ENCODE measurements around the gene RAB9A. TPM values are rescaled to one million over a fixed set of nuclear protein-coding genes. Genes with fewer than 3 reads are reported as not detected.
A peak's percentile ranks its signal among the peaks of the same experiment; 100 is the strongest.

Gene RAB9A
- total RNA-seq, 1 donor from 2014 or later, result 26.4 TPM

DNA sequence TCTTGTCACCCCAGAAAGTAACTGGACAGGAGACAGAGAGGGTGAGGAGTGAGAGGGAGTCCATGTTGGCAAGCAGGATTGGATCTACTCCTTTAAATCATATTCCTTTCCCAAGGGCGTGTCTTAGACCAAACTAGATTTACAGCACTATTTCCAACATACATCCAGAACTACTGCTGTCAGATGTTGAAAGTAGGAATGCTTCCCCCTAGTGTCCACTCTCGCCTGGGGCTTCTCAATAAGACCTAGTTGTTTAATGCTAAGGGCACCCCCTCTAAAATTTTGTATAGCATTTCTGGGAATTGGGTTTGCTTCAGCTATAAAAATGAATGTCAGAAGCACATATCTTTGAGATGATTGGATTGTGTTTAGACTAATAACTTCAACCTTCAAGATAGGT is 58.9 kb downstream of the RAB9A start:
- Mint-ChIP-seq H3K9me3 (no peaks in the 10 kb centered on the region), H3K27ac (no peak overlapping the region), H3K4me1 (ENCODE audit: unreplicated experiment) (no peaks in the 10 kb centered on the region), H3K27me3 (no peaks in the 10 kb centered on the region), H3K4me3 (no peak overlapping the region), H3K36me3 (peaks cover 6% of the 10 kb centered on the region)
- DNase-seq (ENCODE audit: extremely low spot score, unreplicated experiment), result no peak
- TF ChIP-seq, protein P1, sequence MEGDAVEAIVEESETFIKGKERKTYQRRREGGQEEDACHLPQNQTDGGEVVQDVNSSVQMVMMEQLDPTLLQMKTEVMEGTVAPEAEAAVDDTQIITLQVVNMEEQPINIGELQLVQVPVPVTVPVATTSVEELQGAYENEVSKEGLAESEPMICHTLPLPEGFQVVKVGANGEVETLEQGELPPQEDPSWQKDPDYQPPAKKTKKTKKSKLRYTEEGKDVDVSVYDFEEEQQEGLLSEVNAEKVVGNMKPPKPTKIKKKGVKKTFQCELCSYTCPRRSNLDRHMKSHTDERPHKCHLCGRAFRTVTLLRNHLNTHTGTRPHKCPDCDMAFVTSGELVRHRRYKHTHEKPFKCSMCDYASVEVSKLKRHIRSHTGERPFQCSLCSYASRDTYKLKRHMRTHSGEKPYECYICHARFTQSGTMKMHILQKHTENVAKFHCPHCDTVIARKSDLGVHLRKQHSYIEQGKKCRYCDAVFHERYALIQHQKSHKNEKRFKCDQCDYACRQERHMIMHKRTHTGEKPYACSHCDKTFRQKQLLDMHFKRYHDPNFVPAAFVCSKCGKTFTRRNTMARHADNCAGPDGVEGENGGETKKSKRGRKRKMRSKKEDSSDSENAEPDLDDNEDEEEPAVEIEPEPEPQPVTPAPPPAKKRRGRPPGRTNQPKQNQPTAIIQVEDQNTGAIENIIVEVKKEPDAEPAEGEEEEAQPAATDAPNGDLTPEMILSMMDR (conservative IDR thresholded peaks at IDR 0.05), result peak; percentile 62

DNA sequence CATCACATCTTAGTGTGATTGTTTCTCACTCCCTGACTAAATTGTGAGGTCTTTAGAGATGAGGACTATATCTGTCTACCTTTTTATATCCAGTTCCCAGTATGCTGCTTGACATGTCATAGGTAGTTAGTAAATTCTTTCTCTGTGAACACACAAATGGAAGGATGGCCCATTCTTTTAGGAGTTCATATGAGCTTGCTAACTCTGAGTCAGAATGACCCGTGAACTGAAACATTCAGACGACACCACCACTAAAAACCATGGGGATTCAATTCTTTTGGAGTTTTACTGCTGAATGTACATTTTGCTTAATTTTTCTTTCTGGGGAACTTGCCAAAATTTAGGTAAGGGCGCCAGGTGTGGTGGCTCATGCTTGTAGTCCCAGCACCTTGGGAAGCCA is 59.6 kb downstream of the RAB9A start:
- Mint-ChIP-seq H3K27me3 (no peaks in the 10 kb centered on the region), H3K36me3 (peaks cover 6% of the 10 kb centered on the region), H3K4me1 (ENCODE audit: unreplicated experiment) (no peaks in the 10 kb centered on the region), H3K4me3 (no peak overlapping the region), H3K9me3 (no peaks in the 10 kb centered on the region), H3K27ac (no peak overlapping the region)
- no peak for DNase-seq (ENCODE audit: extremely low spot score, unreplicated experiment)
- TF ChIP-seq, protein P1 (conservative IDR thresholded peaks at IDR 0.05), result no peak

DNA sequence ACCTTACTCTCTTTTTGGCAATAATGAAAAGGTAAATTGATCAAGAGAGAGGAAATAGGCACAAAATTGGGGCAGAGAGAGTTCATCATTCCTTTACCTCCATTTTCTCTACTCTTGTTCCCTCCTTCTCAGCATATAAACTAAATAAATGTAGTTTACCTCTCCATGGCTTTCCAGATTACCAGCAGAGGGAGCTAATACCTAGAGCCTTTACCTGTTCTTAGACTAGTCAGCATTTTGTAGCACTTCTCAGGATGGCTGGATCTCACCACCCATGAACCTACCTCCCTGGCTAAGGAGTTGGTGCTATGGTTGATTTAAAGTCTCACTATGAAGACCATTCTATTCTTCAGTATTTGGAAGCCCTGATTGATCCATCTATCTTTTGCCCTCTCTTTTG is 61.3 kb downstream of the RAB9A start:
- Mint-ChIP-seq H3K27me3 (no peaks in the 10 kb centered on the region), H3K4me3 (no peak overlapping the region), H3K36me3 (peaks cover 6% of the 10 kb centered on the region), H3K9me3 (no peaks in the 10 kb centered on the region), H3K4me1 (ENCODE audit: unreplicated experiment) (no peaks in the 10 kb centered on the region), H3K27ac (no peak overlapping the region)
- no peak for DNase-seq (ENCODE audit: extremely low spot score, unreplicated experiment)
- TF ChIP-seq, protein P1 (conservative IDR thresholded peaks at IDR 0.05), result peak; percentile 69

DNA sequence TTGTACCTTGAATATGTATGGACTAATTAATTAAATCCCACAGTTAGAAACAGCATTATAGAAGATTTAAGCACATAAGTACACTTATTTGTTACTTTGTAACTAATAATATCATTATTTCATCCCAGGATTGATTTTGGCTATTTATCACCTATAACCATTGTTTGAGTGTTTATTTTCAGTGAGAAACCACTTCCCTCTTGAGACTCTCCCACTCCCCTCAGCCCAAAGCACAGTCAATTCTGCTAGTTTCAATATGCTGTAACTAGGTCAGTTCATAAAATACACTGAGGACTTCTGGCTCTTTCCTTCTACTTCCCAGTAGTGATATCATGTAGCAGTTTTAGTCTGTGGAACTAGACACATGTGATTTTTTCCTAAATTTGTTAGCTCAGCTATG is 61.9 kb downstream of the RAB9A start:
- Mint-ChIP-seq H3K4me3 (no peak overlapping the region), H3K36me3 (peaks cover 6% of the 10 kb centered on the region), H3K4me1 (ENCODE audit: unreplicated experiment) (no peaks in the 10 kb centered on the region), H3K27me3 (no peaks in the 10 kb centered on the region), H3K9me3 (no peaks in the 10 kb centered on the region), H3K27ac (no peak overlapping the region)
- DNase-seq (ENCODE audit: extremely low spot score, unreplicated experiment), result no peak
- TF ChIP-seq, protein P1 (conservative IDR thresholded peaks at IDR 0.05), result no peak

DNA sequence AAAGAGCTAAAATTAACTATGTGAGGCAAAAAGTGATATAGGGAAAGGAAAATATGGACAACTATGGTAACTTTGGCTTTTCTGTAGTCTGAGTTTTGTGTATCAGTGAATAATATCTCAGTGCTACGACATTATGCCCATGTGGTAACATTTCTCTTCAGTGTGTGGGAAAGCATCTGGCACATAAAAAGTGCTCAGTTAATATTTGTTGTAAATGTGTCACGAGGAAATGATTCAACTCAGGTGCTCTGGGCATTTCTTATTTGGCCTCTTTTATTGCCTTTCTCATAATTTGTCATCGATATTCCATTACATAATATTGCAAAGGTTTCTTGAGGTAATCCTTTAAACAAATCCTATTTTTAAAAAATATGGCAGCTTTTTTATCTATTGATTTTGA is 63.2 kb downstream of the RAB9A start:
- Mint-ChIP-seq H3K36me3 (peaks cover 6% of the 10 kb centered on the region), H3K9me3 (no peaks in the 10 kb centered on the region), H3K27me3 (no peaks in the 10 kb centered on the region), H3K4me3 (no peak overlapping the region), H3K4me1 (ENCODE audit: unreplicated experiment) (no peaks in the 10 kb centered on the region), H3K27ac (no peak overlapping the region)
- TF ChIP-seq, protein P1 (conservative IDR thresholded peaks at IDR 0.05), result no peak
- DNase-seq (ENCODE audit: extremely low spot score, unreplicated experiment), result no peak

DNA sequence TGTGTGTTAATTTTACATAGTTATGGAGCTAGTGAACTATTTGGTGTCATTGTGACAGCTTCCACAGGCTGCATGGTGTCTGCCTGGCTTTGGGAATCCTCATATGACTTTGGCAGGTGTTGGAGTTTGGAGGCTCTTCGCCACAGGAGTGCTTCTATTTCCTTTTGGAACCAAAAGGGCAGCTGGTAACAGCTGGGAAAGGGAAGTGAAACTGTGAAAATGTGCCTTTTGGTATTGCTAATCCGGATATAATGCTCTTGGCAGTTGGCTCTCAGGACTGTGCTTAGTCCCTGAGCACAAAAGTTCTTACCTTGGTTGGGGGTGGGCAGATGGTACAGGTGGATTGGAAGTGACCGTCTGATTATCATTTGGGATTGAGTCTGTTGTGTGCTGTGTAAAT is 63.7 kb downstream of the RAB9A start:
- H3K4me1 Mint-ChIP-seq (ENCODE audit: unreplicated experiment), result no peaks in the 10 kb centered on the region
- no peak for DNase-seq (ENCODE audit: extremely low spot score, unreplicated experiment)
- H3K27me3 Mint-ChIP-seq, result no peaks in the 10 kb centered on the region
- no peak overlapping the region for H3K4me3 Mint-ChIP-seq
- TF ChIP-seq, protein P1 (conservative IDR thresholded peaks at IDR 0.05), result no peak
- H3K9me3 Mint-ChIP-seq, result no peaks in the 10 kb centered on the region
- H3K27ac Mint-ChIP-seq, result no peak overlapping the region
- peaks cover 6% of the 10 kb centered on the region for H3K36me3 Mint-ChIP-seq
